Stimulated activated CD4-positive, alpha-beta T cell treated with anti-CD3 and anti-CD28 coated beads, Interleukin-4, amount 100 ng/mL, for 48 hours (primary cell): ENCODE results near the gene CNTN4.

ENCODE experiments used
- DNase-seq, 2 donors: peaks; one replicate each; pipeline ENCODE4 v3.0.0-alpha.2; 2020; ENCODE audit warnings: low read depth in 2 of 2

The CNTN4 gene

GRCh38 chr3:2392981-2393380, 294.3 kb downstream of the CNTN4 start:
- DNase-seq, result no peak

GRCh38 chr3:2415083-2415482, 316.4 kb downstream of the CNTN4 start:
- no peak for DNase-seq

GRCh38 chr3:2420919-2421318, 322.3 kb downstream of the CNTN4 start:
- no peak for DNase-seq

- DNase-seq, result no peak
These were observed 324.5 kb downstream of the CNTN4 start for GRCh38 chr3:2423143-2423542.

GRCh38 chr3:2441558-2441957, 342.9 kb downstream of the CNTN4 start:
- DNase-seq, result no peak

GRCh38 chr3:2446146-2446545, 347.5 kb downstream of the CNTN4 start:
- DNase-seq, result no peak

GRCh38 chr3:2452249-2452648, 353.6 kb downstream of the CNTN4 start:
- DNase-seq, result no peak

- no peak for DNase-seq
These were observed 356.2 kb downstream of the CNTN4 start for GRCh38 chr3:2454865-2455264.

GRCh38 chr3:2456788-2457187, 358.1 kb downstream of the CNTN4 start:
- no peak for DNase-seq

- no peak for DNase-seq
These were observed 360.1 kb downstream of the CNTN4 start for GRCh38 chr3:2458816-2459215.

GRCh38 chr3:2465842-2466241, 367.2 kb downstream of the CNTN4 start:
- no peak for DNase-seq

- no peak for DNase-seq
These were observed 370.1 kb downstream of the CNTN4 start for GRCh38 chr3:2468816-2469215.

GRCh38 chr3:2476996-2477395, 378.3 kb downstream of the CNTN4 start:
- no peak for DNase-seq

GRCh38 chr3:2477620-2478019, 379.0 kb downstream of the CNTN4 start:
- DNase-seq, result no peak

- no peak for DNase-seq
These were observed 385.7 kb downstream of the CNTN4 start for GRCh38 chr3:2484162-2485026.

GRCh38 chr3:2485027-2485375, 386.3 kb downstream of the CNTN4 start:
- DNase-seq, result no peak

GRCh38 chr3:2495746-2496145, 397.1 kb downstream of the CNTN4 start:
- DNase-seq, result no peak

- DNase-seq, result no peak
These were observed 406.2 kb downstream of the CNTN4 start for GRCh38 chr3:2504912-2505311.

- no peak for DNase-seq
These were observed 408.1 kb downstream of the CNTN4 start for GRCh38 chr3:2506776-2507175.

- DNase-seq, result no peak
These were observed 412.0 kb downstream of the CNTN4 start for GRCh38 chr3:2510591-2511145.

- DNase-seq, result no peak
These were observed 412.7 kb downstream of the CNTN4 start for GRCh38 chr3:2511356-2511755.

- no peak for DNase-seq
These were observed 414.2 kb downstream of the CNTN4 start for GRCh38 chr3:2512881-2513280.

- DNase-seq, result no peak
These were observed 415.3 kb downstream of the CNTN4 start for GRCh38 chr3:2513986-2514385.
